HepG2 (cell line): ENCODE data around the gene DPT. TPM values are rescaled to one million over a fixed set of nuclear protein-coding genes. Genes with fewer than 3 reads are reported as not detected.

Experiments used
- ATAC-seq: fragments of 200-7000 bp; cut with Tn5 transposase; 3 replicates; pipeline ENCODE4 v1.9.1; 2020; ENCODE audit warnings: mild to moderate bottlenecking, moderate library complexity
- BruUV-seq: library from RNA; stranded (reverse); fragments of 400-500 nt; replicated peaks from 2 replicates; lab custom pipeline; 2021; lab: Mats Ljungman, UMichigan
- CTCF ChIA-PET: fragments of 300-600 bp; formaldehyde crosslinking; extraction: SDS; loops from one replicate; lab custom pipeline; 2021; ENCODE audit warnings: low total read pairs, inconsistent platforms, low intra/inter-chr PET ratio; lab: Yijun Ruan, JAX
- POLR2A ChIA-PET: fragments of 350-600 bp; sonication (Branson Sonifier 250); formaldehyde crosslinking; loops from one replicate; lab custom pipeline; 2020; ENCODE audit warnings: antibody characterized with exemption, inconsistent platforms; lab: Yijun Ruan, JAX
- DNase-seq: peaks from one replicate; pipeline ENCODE4 v3.0.0-alpha.2; 2015; ENCODE audit warnings: low spot score
- FAIRE-seq: peaks from 3 replicates; lab custom pipeline; 2011; peaks lifted over from hg19 to GRCh38; lab: Jason Lieb, UNC
- H2AFZ ChIP-seq: one replicate; pipeline ENCODE4 v1.6.1; 2011; ENCODE audit warnings: low read length, inconsistent platforms
- H3K27ac ChIP-seq: fragments of 300-600 bp; 3 replicates; pipeline ENCODE4 v1.8.0; 2011; ENCODE audit warnings: mixed run types, mild to moderate bottlenecking, mixed read lengths, low read length, inconsistent platforms; ENCODE audit not compliant: insufficient read depth; ENCODE audit errors: extremely low read length
- H3K27me3 ChIP-seq, 2 experiments: fragments of 200-600 bp in 1 of 2; 2 replicates in 1 of 2; 3 replicates in 1 of 2; pipeline versions ENCODE4 v1.6.0 to v1.8.0; 2011; ENCODE audit warnings: low read length in 2 of 2, mild to moderate bottlenecking in 2 of 2, moderate library complexity in 2 of 2, inconsistent platforms in 1 of 2; ENCODE audit not compliant: insufficient read depth in 2 of 2, control insufficient read depth in 1 of 2
- H3K36me3 ChIP-seq, 2 experiments: fragments of 200-600 bp in 1 of 2; replicated peaks in 1 of 2; 2 replicates in 1 of 2; 3 replicates in 1 of 2; pipeline versions ENCODE4 v1.5.1 to v1.8.0; 2011; ENCODE audit warnings: low read length in 2 of 2, inconsistent platforms in 1 of 2; ENCODE audit not compliant: insufficient read depth in 2 of 2, control insufficient read depth in 1 of 2
- H3K4me1 ChIP-seq: 2 replicates; pipeline ENCODE4 v1.5.1; 2012; ENCODE audit warnings: low read length, inconsistent platforms; ENCODE audit not compliant: insufficient read depth
- H3K4me2 ChIP-seq: 2 replicates; pipeline ENCODE4 v1.6.0; 2011; ENCODE audit warnings: low read depth, low read length, inconsistent platforms
- H3K4me3 ChIP-seq, 3 experiments: fragments of 200-600 bp in 1 of 3; sonication (generic), shearing (Covaris generic) in 1 of 3; replicated peaks in 1 of 3; 2 replicates each; pipeline ENCODE4 v1.5.1; 2011 to 2016; ENCODE audit warnings: low read length in 3 of 3, inconsistent platforms in 2 of 3, low read depth in 2 of 3, mild to moderate bottlenecking in 2 of 3, control low read depth in 1 of 3, mixed read lengths in 1 of 3; ENCODE audit not compliant: insufficient read depth in 1 of 3
- H3K79me2 ChIP-seq: one replicate; pipeline ENCODE4 v1.6.1; 2011; ENCODE audit warnings: low read length, inconsistent platforms; ENCODE audit not compliant: insufficient read depth
- H3K9ac ChIP-seq: 2 replicates; pipeline ENCODE4 v1.6.0; 2011; ENCODE audit warnings: mild to moderate bottlenecking, low read depth, low read length, inconsistent platforms; ENCODE audit not compliant: insufficient read depth
- H3K9me3 ChIP-seq: 2 replicates; pipeline ENCODE4 v1.5.1; 2012; ENCODE audit warnings: mild to moderate bottlenecking, low read length
- H4K20me1 ChIP-seq: 2 replicates; pipeline ENCODE4 v1.6.0; 2011; ENCODE audit warnings: inconsistent platforms, mild to moderate bottlenecking, low read length, moderate library complexity; ENCODE audit not compliant: insufficient read depth
- ARID3A ChIP-seq: IDR thresholded peaks from 2 replicates; pipeline ENCODE4 v1.6.1; 2012; ENCODE audit warnings: low read depth, low read length, improper control_type of control experiment
- ATF1 ChIP-seq: IDR thresholded peaks from 2 replicates; pipeline ENCODE4 v1.6.1; 2016; ENCODE audit warnings: mild to moderate bottlenecking, control low read depth
- CEBPG ChIP-seq: IDR thresholded peaks from 2 replicates; pipeline ENCODE4 v1.6.1; 2016
- CREM ChIP-seq, 2 experiments: sonication (generic) in 1 of 2; formaldehyde crosslinking in 1 of 2; IDR thresholded peaks; 2 replicates each; pipeline versions ENCODE4 v1.4.0 to v1.6.1; 2016 to 2020; ENCODE audit warnings: antibody characterized with exemption in 1 of 2, mild to moderate bottlenecking in 1 of 2, missing genetic modification reagents in 1 of 2
- EHMT2 ChIP-seq: fragments of 200-600 bp; sonication (generic); IDR thresholded peaks from 2 replicates; pipeline ENCODE4 v1.7.0; 2017; ENCODE audit warnings: antibody characterized with exemption, low read depth, low read length, borderline replicate concordance
- ESRRA ChIP-seq: sonication (generic); formaldehyde crosslinking; IDR thresholded peaks from 2 replicates; pipeline ENCODE4 v1.5.1; 2020; ENCODE audit warnings: mild to moderate bottlenecking, low read depth, missing genetic modification reagents
- FOXA1 ChIP-seq, 2 experiments: fragments of 450-650 bp in 1 of 2; sonication (generic) in 1 of 2; formaldehyde crosslinking in 1 of 2; IDR thresholded peaks; 2 replicates each; pipeline versions ENCODE4 v1.4.0 to v1.6.1; 2016 to 2020; ENCODE audit warnings: missing genetic modification reagents in 1 of 2
- FOXP1 ChIP-seq, 2 experiments: fragments of 450-650 bp in 1 of 2; IDR thresholded peaks; 2 replicates each; pipeline ENCODE4 v1.6.1; 2017 to 2018; ENCODE audit warnings: antibody characterized with exemption in 1 of 2
- FOXP4 ChIP-seq: sonication (generic); formaldehyde crosslinking; IDR thresholded peaks from 2 replicates; pipeline ENCODE4 v1.4.0; 2020; ENCODE audit warnings: missing genetic modification reagents
- GATAD2A ChIP-seq: IDR thresholded peaks from 2 replicates; pipeline ENCODE4 v1.6.1; 2016
- HNF4G ChIP-seq, 2 experiments: sonication (generic) in 1 of 2; formaldehyde crosslinking in 1 of 2; IDR thresholded peaks; 2 replicates each; pipeline versions ENCODE4 v1.4.0 to v1.6.1; 2011 to 2020; ENCODE audit warnings: borderline replicate concordance in 2 of 2, low read depth in 2 of 2, mild to moderate bottlenecking in 2 of 2, low read length in 1 of 2, missing genetic modification reagents in 1 of 2, moderate library complexity in 1 of 2
- KAT8 ChIP-seq: IDR thresholded peaks from 2 replicates; pipeline ENCODE4 v1.6.1; 2016; ENCODE audit warnings: missing genetic modification reagents, missing compliant biosample characterization
- KDM4B ChIP-seq: sonication (generic); formaldehyde crosslinking; IDR thresholded peaks from 2 replicates; pipeline ENCODE4 v1.4.0; 2020; ENCODE audit warnings: missing genetic modification reagents
- KDM6A ChIP-seq: IDR thresholded peaks from 2 replicates; pipeline ENCODE4 v1.6.1; 2016; ENCODE audit warnings: low read depth
- KLF9 ChIP-seq: IDR thresholded peaks from 2 replicates; pipeline ENCODE4 v1.6.1; 2016; ENCODE audit warnings: low read depth
- NR2F1 ChIP-seq, 2 experiments: fragments of 450-650 bp in 1 of 2; formaldehyde crosslinking in 1 of 2; IDR thresholded peaks; 2 replicates each; pipeline versions ENCODE4 v1.5.0 to v1.6.1; 2016 to 2020; ENCODE audit warnings: mild to moderate bottlenecking in 1 of 2, missing compliant biosample characterization in 1 of 2, missing genetic modification reagents in 1 of 2, moderate library complexity in 1 of 2
- PITX1 ChIP-seq: sonication (generic); formaldehyde crosslinking; IDR thresholded peaks from 2 replicates; pipeline ENCODE4 v1.5.1; 2020; ENCODE audit warnings: mild to moderate bottlenecking, missing genetic modification reagents
- RAD21 ChIP-seq: fragments of 450-650 bp; formaldehyde crosslinking; IDR thresholded peaks from 2 replicates; pipeline ENCODE4 v1.5.0; 2020; ENCODE audit warnings: mild to moderate bottlenecking
- ZBTB44 ChIP-seq: sonication (generic); formaldehyde crosslinking; IDR thresholded peaks from 2 replicates; pipeline ENCODE4 v1.4.0; 2020; ENCODE audit warnings: missing genetic modification reagents
- ZNF629 ChIP-seq: sonication (generic); formaldehyde crosslinking; conservative IDR thresholded peaks from 2 replicates; pipeline ENCODE4 v1.5.0; 2020; ENCODE audit warnings: missing genetic modification reagents
- WGBS: methylation state at CpG from one replicate; pipeline ENCODE4 v1.1.6; 2017; ENCODE audit warnings: low lambda C conversion rate; 5-methylcytosine and 5-hydroxymethylcytosine counted together
- in situ Hi-C: cut with HindIII; loops from 2 replicates; pipeline ENCODE4 v1.10.0; 2017; ENCODE audit warnings: low pct_unique_long_range_greater_than_20kb; ENCODE audit not compliant: extremely low pct_ligation_motif_present
- intact Hi-C: fragments of 100-400 bp; cut with micrococcal nuclease; formaldehyde crosslinking; loops from one replicate; pipeline ENCODE4 v1.10.0; 2022; ENCODE audit not compliant: unreplicated experiment
- polyA plus RNA-seq, 8 experiments: library from polyadenylated mRNA; depleted of rRNA in 3 of 8; stranded (reverse) in 7 of 8; unstranded in 1 of 8; fragments of >200 nt; fragmentation: Illumina TruSeq in 4 of 8; extraction: Trizol in 4 of 8; gene quantifications; 2 replicates each; pipeline versions ENCODE4 v1.2.1 to v1.2.3, GENCODE V29; 2011 to 2016; ENCODE audit warnings: low read depth in 4 of 8, missing spikeins in 1 of 8, mixed read lengths in 1 of 8; ENCODE audit not compliant: insufficient read depth in 1 of 8
- total RNA-seq, 5 experiments: library from RNA; depleted of rRNA; stranded (reverse); fragments of >200 nt; fragmentation: Illumina TruSeq; extraction: Trizol; gene quantifications; 2 replicates each; pipeline ENCODE4 v1.2.3, GENCODE V29; 2016; ENCODE audit warnings: low read depth in 1 of 5

Gene DPT
- total and polyA plus RNA-seq, 2 of the 13 experiments (the other 11 are each of a cell fraction or from before 2014, with no cell fraction given), result 0.04 TPM; not detected in 1

GRCh38 chr1:168689327-168689657 lies 39.7 kb downstream of the DPT start:
- in situ Hi-C loops (no loop called here), intact Hi-C loops (loop anchor here (2.0 to 5.0 kb wide), 2 partner anchors 146 to 418 kb away; partner anchors contain the start of gene ATP1B1)
- 46% methylated on average over 2 of the region's 2 CpGs for WGBS
- Histone ChIP-seq H3K27ac (peak overlapping the region; percentile 91), H3K4me2 (peak overlapping the region; percentile 64), H3K79me2 (no peaks in the 10 kb centered on the region), H3K9ac (peak overlapping the region; percentile 60), H3K4me3 (peak overlapping the region in 2 of 3 experiments; percentile 2 to 19; a peak in 1 of 6 replicates), H3K36me3 (no peaks in the 10 kb centered on the region), H3K4me1 (peaks cover 92% of the 10 kb centered on the region), H4K20me1 (no peaks in the 10 kb centered on the region), H2AFZ (no peak overlapping the region), H3K27me3 (no peaks in the 10 kb centered on the region), H3K9me3 (no peaks in the 10 kb centered on the region)
- DNase-seq, result peak; percentile 83
- CTCF ChIA-PET, result no interaction called here
- no TSS peak for BruUV-seq
- peak; percentile 47 for FAIRE-seq
- POLR2A ChIA-PET, result interaction anchor here (0.9 to 3.2 kb wide), 17 partner anchors 15 to 797 kb away, joined by 3 to 29 read pairs (median 4); partner anchors contain the start of genes ATP1B1, BLZF1, NME7 and SLC19A2
- ATAC-seq, result peak; percentile 67
- TF ChIP-seq ATF1 (CRISPR knock-in tag) (0 out of 2 replicates have a peak, but pooled peaks have one; percentile 6), KLF9 (CRISPR knock-in tag) (no peak), CEBPG (CRISPR knock-in tag) (peak; percentile 28), CREM (IDR thresholded peaks at IDR 0.05) (peak; percentile 67; the same call in 1 of the 2 replicates), CREM (CRISPR knock-in tag; IDR thresholded peaks at IDR 0.05) (no peak), FOXP1 (IDR thresholded peaks at IDR 0.05) (no peak), FOXP1 (CRISPR knock-in tag; IDR thresholded peaks at IDR 0.05) (peak; percentile 76), NR2F1 (CRISPR knock-in tag; IDR thresholded peaks at IDR 0.05) (peak; percentile 52 to 79; a peak in 3 of 4 replicates), HNF4G (IDR thresholded peaks at IDR 0.05; ENCODE audit: borderline replicate concordance, low read depth, low read length) (peak; percentile 80), HNF4G (CRISPR knock-in tag; IDR thresholded peaks at IDR 0.05; ENCODE audit: borderline replicate concordance, low read depth) (peak; percentile 57; the same call in 1 of the 2 replicates), KAT8 (CRISPR knock-in tag) (peak; percentile 37; the same call in 1 of the 2 replicates), ZNF629 (CRISPR knock-in tag) (0 out of 2 replicates have a peak, but pooled peaks have one; percentile 38), KDM6A (CRISPR knock-in tag) (peak; percentile 78), FOXP4 (CRISPR knock-in tag) (peak; percentile 69), KDM4B (CRISPR knock-in tag) (no peak), ARID3A (peak; percentile 72), PITX1 (peak; percentile 66; the same call in 1 of the 2 replicates), ZBTB44 (CRISPR knock-in tag) (no peak), GATAD2A (CRISPR knock-in tag) (peak; percentile 88), RAD21 (0 out of 2 replicates have a peak, but pooled peaks have one; percentile 20), EHMT2 (no peak; the same call in 1 of the 2 replicates), FOXA1 (IDR thresholded peaks at IDR 0.05) (peak; percentile 86), FOXA1 (CRISPR knock-in tag; IDR thresholded peaks at IDR 0.05) (peak; percentile 98), ESRRA (peak; percentile 88)
